ENCODE measurements around the gene COL5A3. TPM values are rescaled to one million over a fixed set of nuclear protein-coding genes. Genes with fewer than 3 reads are reported as not detected.
"Not testable (repeated sequence)": the region's sequence is repeated elsewhere in the genome, so short reads cannot be mapped to it uniquely, and the experiment has no call there.

COL5A3 gene
- total RNA-seq, 1 experiment from 2014 or later = 0.39 TPM

- Histone ChIP-seq H3K9me3 (replicated peaks) (no peaks in the 10 kb centered on the region; the same call in 1 of the 2 replicates), H3K27ac (no peak overlapping the region), H3K36me3 (no peaks in the 10 kb centered on the region), H3K27me3 (replicated peaks) (peaks cover 20% of the 10 kb centered on the region), H3K4me3 (no peak overlapping the region), H3K4me1 (replicated peaks) (no peaks in the 10 kb centered on the region)
- peak; percentile 57 to 82 for DNase-seq (ENCODE audit: low read depth in 1 of 2, low spot score in 2 of 2)
Observed at GRCh38 chr19:9934132-9934950, 76.0 kb downstream of the COL5A3 start.

GRCh38 chr19:9932835-9933234, 77.5 kb downstream of the COL5A3 start:
- DNase-seq (ENCODE audit: low read depth in 1 of 2, low spot score in 2 of 2) = no peak
- no peak overlapping the region for H3K4me3 ChIP-seq
- H3K9me3 ChIP-seq (replicated peaks) = no peaks in the 10 kb centered on the region; the same call in 1 of the 2 replicates
- H3K4me1 ChIP-seq (replicated peaks) = no peaks in the 10 kb centered on the region
- H3K36me3 ChIP-seq = no peaks in the 10 kb centered on the region
- no peak overlapping the region for H3K27ac ChIP-seq
- H3K27me3 ChIP-seq (replicated peaks) = peaks cover 20% of the 10 kb centered on the region

- H3K27ac ChIP-seq = no peak overlapping the region
- H3K27me3 ChIP-seq (replicated peaks) = peaks cover 14% of the 10 kb centered on the region
- no peaks in the 10 kb centered on the region for H3K4me1 ChIP-seq (replicated peaks)
- no peaks in the 10 kb centered on the region for H3K9me3 ChIP-seq (replicated peaks)
- DNase-seq (ENCODE audit: low read depth in 1 of 2, low spot score in 2 of 2) = no peak
- no peak overlapping the region for H3K4me3 ChIP-seq
- no peaks in the 10 kb centered on the region for H3K36me3 ChIP-seq
Observed at GRCh38 chr19:9931629-9932028, 78.7 kb downstream of the COL5A3 start.

- no peak overlapping the region for H3K4me3 ChIP-seq
- no peaks in the 10 kb centered on the region for H3K4me1 ChIP-seq (replicated peaks)
- no peaks in the 10 kb centered on the region for H3K27me3 ChIP-seq (replicated peaks)
- DNase-seq (ENCODE audit: low read depth in 1 of 2, low spot score in 2 of 2) = no peak
- H3K36me3 ChIP-seq = no peaks in the 10 kb centered on the region
- no peak overlapping the region for H3K27ac ChIP-seq
- H3K9me3 ChIP-seq (replicated peaks) = no peaks in the 10 kb centered on the region
Observed at GRCh38 chr19:9923440-9923839, 86.9 kb downstream of the COL5A3 start.

- H3K36me3 ChIP-seq; DNase-seq (ENCODE audit: low read depth in 1 of 2, low spot score in 2 of 2); H3K27me3 ChIP-seq (replicated peaks); H3K4me1 ChIP-seq (replicated peaks); H3K9me3 ChIP-seq (replicated peaks); H3K27ac ChIP-seq; H3K4me3 ChIP-seq: not testable (repeated sequence)
Observed at GRCh38 chr19:9922782-9923379, 87.4 kb downstream of the COL5A3 start.

GRCh38 chr19:9917321-9917720, 93.0 kb downstream of the COL5A3 start:
- DNase-seq (ENCODE audit: low read depth in 1 of 2, low spot score in 2 of 2) = peak; percentile 35 to 51
- H3K27ac ChIP-seq = no peak overlapping the region
- H3K27me3 ChIP-seq (replicated peaks) = peaks cover 14% of the 10 kb centered on the region
- peaks cover 10% of the 10 kb centered on the region for H3K4me1 ChIP-seq (replicated peaks)
- H3K4me3 ChIP-seq = no peak overlapping the region
- no peaks in the 10 kb centered on the region for H3K9me3 ChIP-seq (replicated peaks)
- no peaks in the 10 kb centered on the region for H3K36me3 ChIP-seq

- peaks cover 16% of the 10 kb centered on the region for H3K27me3 ChIP-seq (replicated peaks)
- H3K9me3 ChIP-seq (replicated peaks) = no peaks in the 10 kb centered on the region
- no peak overlapping the region for H3K4me3 ChIP-seq
- peaks cover 10% of the 10 kb centered on the region for H3K4me1 ChIP-seq (replicated peaks)
- H3K27ac ChIP-seq = no peak overlapping the region
- DNase-seq (ENCODE audit: low read depth in 1 of 2, low spot score in 2 of 2) = no peak
- H3K36me3 ChIP-seq = no peaks in the 10 kb centered on the region
Observed at GRCh38 chr19:9916719-9917118, 93.6 kb downstream of the COL5A3 start.

GRCh38 chr19:9914315-9915207, 95.7 kb downstream of the COL5A3 start:
- peaks cover 10% of the 10 kb centered on the region for H3K4me1 ChIP-seq (replicated peaks)
- no peak overlapping the region for H3K27ac ChIP-seq
- no peaks in the 10 kb centered on the region for H3K9me3 ChIP-seq (replicated peaks)
- H3K4me3 ChIP-seq = peak overlapping the region; percentile 26
- H3K36me3 ChIP-seq = no peaks in the 10 kb centered on the region
- DNase-seq (ENCODE audit: low read depth in 1 of 2, low spot score in 2 of 2) = peak; percentile 81 to 83
- peaks cover 20% of the 10 kb centered on the region for H3K27me3 ChIP-seq (replicated peaks)

GRCh38 chr19:9914001-9914314, 96.3 kb downstream of the COL5A3 start:
- no peaks in the 10 kb centered on the region for H3K36me3 ChIP-seq
- no peak overlapping the region for H3K27ac ChIP-seq
- DNase-seq (ENCODE audit: low read depth in 1 of 2, low spot score in 2 of 2) = no peak
- peaks cover 10% of the 10 kb centered on the region for H3K4me1 ChIP-seq (replicated peaks)
- H3K27me3 ChIP-seq (replicated peaks) = peaks cover 20% of the 10 kb centered on the region
- H3K9me3 ChIP-seq (replicated peaks) = no peaks in the 10 kb centered on the region
- peak overlapping the region; percentile 26 for H3K4me3 ChIP-seq

- no peak overlapping the region for H3K27ac ChIP-seq
- no peaks in the 10 kb centered on the region for H3K36me3 ChIP-seq
- H3K4me1 ChIP-seq (replicated peaks) = peaks cover 10% of the 10 kb centered on the region
- no peak for DNase-seq (ENCODE audit: low read depth in 1 of 2, low spot score in 2 of 2)
- no peaks in the 10 kb centered on the region for H3K9me3 ChIP-seq (replicated peaks)
- peaks cover 20% of the 10 kb centered on the region for H3K27me3 ChIP-seq (replicated peaks)
- no peak overlapping the region for H3K4me3 ChIP-seq
Observed at GRCh38 chr19:9913237-9914000, 96.9 kb downstream of the COL5A3 start.

GRCh38 chr19:9912551-9913236, 97.6 kb downstream of the COL5A3 start:
- H3K27ac ChIP-seq = no peak overlapping the region
- H3K4me1 ChIP-seq (replicated peaks) = peaks cover 10% of the 10 kb centered on the region
- no peak for DNase-seq (ENCODE audit: low read depth in 1 of 2, low spot score in 2 of 2)
- H3K27me3 ChIP-seq (replicated peaks) = peaks cover 20% of the 10 kb centered on the region
- no peaks in the 10 kb centered on the region for H3K9me3 ChIP-seq (replicated peaks)
- H3K36me3 ChIP-seq = no peaks in the 10 kb centered on the region
- H3K4me3 ChIP-seq = no peak overlapping the region

- peaks cover 20% of the 10 kb centered on the region for H3K27me3 ChIP-seq (replicated peaks)
Observed at GRCh38 chr19:9911524-9912185, 98.6 kb downstream of the COL5A3 start.

More at GRCh38 chr19:9911524-9912185, 98.6 kb downstream of the COL5A3 start:
- Histone ChIP-seq H3K9me3 (replicated peaks) (no peaks in the 10 kb centered on the region), H3K36me3 (no peaks in the 10 kb centered on the region), H3K27ac (no peak overlapping the region), H3K4me1 (replicated peaks) (peaks cover 10% of the 10 kb centered on the region), H3K4me3 (no peak overlapping the region)
- no peak for DNase-seq (ENCODE audit: low read depth in 1 of 2, low spot score in 2 of 2)

All from SJSA1 (cell line).